OCI-LY7 (cell line): ENCODE results near the gene DDX54.

Experiments used
- CTCF ChIP-seq: fragments of 200-600 bp; sonication (generic); conservative IDR thresholded peaks from 2 replicates; pipeline ENCODE4 v1.5.1; 2014; ENCODE audit warnings: mild to moderate bottlenecking, antibody characterized with exemption, low read length, moderate library complexity, mixed read lengths
- EZH2phosphoT487 ChIP-seq: fragments of 200-600 bp; sonication (generic); IDR thresholded peaks from 2 replicates; pipeline ENCODE4 v1.6.1; 2018; ENCODE audit warnings: low read depth, borderline replicate concordance, mild to moderate bottlenecking, mixed run types, antibody characterized with exemption, low read length, moderate library complexity, mixed read lengths

DNA sequence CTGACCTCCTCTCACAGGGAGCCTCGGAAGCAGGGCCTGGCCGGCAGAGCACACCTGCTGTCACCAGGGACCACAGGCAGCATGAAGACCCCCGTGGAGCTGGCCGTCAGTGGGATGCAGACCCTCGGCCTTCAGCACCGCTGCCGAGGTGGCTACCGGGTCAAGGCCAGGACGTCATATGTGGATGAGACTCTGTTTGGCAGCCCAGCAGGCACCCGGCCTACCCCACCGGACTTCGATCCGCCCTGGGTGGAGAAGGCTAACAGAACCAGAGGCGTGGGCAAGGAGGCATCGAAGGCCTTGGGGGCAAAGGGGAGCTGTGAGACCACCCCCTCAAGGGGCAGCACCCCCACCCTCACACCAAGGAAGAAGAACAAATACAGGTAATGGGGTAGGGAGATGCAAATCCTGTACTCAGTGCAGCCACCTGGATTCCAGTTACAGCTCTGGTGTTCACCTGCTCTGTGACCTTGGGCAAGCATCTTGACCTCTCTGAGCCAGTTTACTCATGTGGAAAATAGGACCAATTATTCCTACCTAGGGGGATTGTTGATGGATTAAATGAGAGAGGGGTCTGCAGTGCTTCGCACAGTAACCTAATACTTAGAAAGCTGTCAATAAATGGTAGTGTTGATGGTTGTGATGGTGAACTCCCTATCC, 1.5 kb upstream of the DDX54 start:
- TF ChIP-seq CTCF, result no peak
- no peak for TF ChIP-seq EZH2phosphoT487
